HG03108 (cell line): ENCODE results near the gene GULP1.
"Not testable (repeated sequence)": the region's sequence is repeated elsewhere in the genome, so short reads cannot be mapped to it uniquely, and the experiment has no call there.

Source experiments
- ATAC-seq: cut with Tn5 transposase; IDR thresholded peaks from one replicate; pipeline ENCODE4 v1.9.1; 2021; ENCODE audit warnings: moderate library complexity; ENCODE audit not compliant: unreplicated experiment

The GULP1 gene

DNA sequence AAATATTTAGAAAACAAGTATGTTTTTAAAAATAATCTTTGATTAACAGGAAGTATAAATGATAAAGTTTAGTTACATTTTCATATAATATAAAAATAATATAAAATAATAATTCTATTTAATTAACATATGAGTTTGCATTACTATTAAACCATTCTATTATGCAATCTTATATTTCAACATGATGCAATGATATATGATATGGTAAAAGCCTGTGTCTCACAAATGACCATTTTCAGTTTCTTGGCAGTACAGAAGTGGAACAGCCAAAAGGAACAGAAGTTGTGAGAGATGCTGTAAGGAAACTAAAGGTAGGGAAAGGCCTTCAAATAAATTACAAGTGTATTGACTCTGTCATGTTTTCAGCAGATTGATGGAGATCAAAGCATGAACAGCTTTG, 230.8 kb downstream of the GULP1 start:
- ATAC-seq = no peak

DNA sequence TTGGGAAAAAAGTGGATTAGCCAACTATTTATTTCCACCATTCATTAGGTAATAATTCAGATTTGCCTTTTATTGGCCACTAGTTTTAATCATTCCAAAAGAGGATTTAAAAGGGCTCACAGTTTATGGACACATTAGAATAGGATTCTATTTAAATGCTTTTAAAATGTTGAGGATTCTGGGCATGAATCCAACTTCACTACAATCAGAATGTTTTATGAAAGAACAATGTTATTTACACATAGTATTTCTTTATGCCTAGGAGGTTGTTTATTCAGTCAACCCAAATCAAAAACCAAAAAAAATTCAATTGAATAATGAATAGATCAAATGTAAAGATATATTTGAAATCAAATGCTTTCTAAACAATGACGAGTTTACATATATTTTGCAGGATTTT, 232.2 kb downstream of the GULP1 start:
- ATAC-seq = no peak

DNA sequence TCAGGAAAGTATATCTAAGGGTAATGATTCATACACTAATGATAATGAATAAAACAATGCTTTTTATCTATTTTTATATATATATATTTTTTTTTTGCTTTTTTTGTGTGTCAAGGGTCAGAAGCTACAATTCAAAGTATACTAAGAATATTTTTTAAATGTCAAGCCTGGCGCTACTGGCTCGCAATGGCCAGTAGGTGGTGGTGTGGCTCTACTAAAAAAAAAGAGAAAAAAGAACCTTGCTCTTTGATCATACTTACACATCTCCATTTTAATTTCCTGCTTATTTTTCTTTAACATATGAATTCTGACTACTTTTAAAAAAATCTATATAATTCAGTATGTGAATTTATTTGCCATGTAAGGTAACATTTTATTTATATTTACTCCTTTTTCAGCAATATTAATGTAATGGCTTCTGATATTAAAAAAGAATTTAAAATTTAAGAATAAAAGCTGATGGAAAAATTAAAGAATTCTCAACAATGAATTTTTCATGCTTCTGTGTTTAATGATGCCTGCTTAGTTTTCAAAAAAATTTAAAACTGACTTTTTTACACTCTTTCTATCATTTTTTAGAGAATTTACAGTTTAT, 232.9 kb downstream of the GULP1 start:
- ATAC-seq = no peak

DNA sequence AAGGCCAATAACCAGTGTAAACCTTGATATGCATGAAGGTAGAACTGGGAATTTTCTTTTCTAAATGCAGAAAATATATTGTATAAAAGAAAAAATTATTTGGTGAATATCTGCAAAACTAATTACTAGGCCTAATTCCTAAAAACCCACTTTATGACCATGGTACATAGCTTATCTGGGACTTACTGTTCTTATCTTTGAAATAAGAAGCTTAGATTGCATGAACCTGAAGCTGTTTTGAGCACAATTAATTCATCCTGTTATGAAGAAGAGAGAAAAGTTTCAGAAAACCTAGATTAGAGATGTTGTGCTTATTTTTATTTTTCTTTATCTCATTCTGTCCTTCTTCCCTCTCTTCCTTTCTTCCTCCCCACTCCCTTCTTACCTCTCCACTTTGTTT, 235.0 kb downstream of the GULP1 start:
- no peak for ATAC-seq

DNA sequence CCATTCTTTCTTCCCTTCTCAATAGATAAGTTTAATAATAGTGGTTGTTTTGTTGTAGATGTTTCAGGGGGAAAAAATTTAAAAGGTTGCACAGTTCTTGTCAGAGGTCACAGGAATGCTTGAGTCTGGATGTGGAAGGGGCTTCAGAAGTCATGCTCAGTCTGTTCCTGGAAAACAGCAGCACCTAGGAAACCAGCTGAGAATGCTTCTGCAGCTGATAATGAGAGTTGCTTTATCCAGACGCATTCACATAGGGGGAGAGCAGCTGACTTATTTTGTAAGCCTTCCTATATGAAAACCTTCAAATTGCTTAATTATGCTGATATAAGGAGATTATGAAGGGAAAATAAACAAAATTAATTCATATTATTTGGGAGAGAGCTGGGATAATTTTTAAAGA, 235.5 kb downstream of the GULP1 start:
- no peak for ATAC-seq

DNA sequence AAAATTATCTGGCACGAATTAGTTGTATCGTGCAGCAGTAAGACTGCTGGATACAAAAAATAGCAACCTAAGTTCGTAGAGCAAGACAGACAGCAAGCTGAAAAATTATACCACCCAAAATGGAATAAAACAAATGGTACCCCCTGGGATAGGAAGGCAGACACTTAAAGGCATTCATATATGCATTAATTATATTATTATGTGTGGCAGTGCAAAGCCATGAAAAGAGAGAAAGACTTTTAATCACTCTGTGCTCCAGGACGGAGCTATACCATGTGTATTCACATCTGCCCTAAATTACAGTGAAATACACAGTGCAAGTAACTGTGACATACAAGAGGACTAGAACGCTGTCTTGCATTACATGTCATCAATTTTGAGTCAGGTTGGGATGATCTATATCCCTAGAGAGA, 235.9 kb downstream of the GULP1 start:
- no peak for ATAC-seq

DNA sequence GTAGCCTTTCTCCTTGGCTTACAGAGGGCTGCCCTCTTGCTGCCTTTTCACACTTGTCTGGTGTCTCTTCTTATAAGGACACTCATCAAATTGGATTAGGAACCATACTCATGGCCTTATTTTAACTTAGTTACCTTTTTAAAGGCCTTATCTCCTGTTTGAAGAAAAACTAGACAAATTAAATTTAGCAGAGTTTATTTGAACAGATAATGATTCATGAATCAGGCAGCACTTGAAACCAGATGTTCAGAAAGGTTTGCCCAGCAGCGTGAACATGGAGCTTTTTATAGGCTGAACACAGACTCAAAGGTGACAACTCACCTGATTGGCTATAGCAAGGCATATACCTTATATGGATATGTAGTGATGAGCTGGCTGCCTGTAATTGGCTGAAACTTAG, 238.0 kb downstream of the GULP1 start:
- ATAC-seq = no peak

DNA sequence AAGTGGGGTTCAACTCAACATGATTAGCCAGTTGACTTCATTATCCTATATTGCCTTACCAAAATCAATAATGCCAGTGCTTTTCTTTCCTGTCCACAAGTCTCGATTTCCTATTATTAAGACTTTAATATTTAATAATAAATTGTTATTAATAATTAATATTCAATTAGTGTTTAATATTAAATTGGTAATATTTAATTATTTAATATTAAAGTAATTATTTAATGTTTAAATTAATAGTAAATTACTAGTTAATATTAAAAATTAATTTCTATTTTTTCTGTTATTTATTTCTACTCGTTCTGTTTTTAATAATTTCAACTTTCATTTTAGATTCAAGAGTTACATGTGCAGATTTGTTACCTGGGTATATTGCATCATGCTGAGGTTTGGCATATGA, 243.2 kb downstream of the GULP1 start:
- ATAC-seq = no peak

DNA sequence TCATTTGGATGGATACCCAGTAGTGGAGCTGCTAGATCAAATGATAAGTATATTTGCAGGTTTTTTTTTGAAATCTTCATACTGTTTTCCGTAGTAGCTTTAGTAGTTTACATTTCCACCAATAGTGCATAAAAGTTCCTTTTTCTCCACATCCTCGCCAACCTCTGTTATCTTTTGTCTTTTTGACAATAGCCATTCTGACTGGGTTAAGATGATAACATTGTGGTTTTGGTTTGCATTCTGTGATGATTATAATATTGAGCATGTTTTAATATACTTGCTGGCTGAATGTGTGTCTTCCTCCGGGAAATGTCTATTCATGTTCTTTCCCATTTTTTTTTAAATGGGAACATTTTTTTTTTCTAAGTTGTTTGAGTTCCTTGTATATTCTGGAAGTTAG, 260.0 kb downstream of the GULP1 start:
- ATAC-seq = no peak

DNA sequence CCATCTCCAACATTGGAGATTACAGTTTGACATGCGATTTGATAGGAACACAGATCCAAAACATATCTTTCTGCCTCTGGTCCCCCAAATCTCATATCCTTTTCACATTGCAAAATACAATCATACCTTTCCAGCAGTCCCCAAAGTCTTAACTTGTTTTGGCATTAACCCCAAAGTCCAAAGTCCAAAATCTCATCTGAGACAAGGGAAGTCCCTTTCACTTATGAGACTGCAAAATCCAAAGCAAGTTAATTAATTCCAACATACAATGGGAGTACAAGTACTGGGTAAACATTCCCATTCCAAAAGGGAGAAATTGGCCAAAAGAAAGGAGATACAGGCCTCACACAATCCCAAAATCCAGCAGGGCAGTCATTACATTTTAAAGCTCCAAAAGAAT, 265.4 kb downstream of the GULP1 start:
- no peak for ATAC-seq

DNA sequence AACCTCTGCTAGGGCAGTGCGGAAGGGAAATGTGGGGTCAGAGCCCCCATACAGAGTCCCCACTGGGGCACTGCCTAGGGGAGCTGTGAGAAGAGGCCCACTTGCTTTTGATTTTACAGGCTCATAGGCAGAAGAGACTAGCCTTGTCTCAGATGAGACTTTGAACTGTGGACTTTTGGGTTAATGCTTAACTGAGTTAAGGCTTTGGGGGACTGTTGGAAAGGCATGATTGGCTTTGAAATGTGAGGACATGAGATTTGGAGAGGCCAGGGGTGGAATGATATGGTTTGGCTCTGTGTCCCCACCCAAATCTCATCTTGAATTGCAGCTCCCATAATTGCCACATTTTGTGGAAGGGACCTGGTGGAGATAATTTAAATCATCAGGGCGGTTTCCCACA, 267.8 kb downstream of the GULP1 start:
- not testable (repeated sequence) for ATAC-seq

DNA sequence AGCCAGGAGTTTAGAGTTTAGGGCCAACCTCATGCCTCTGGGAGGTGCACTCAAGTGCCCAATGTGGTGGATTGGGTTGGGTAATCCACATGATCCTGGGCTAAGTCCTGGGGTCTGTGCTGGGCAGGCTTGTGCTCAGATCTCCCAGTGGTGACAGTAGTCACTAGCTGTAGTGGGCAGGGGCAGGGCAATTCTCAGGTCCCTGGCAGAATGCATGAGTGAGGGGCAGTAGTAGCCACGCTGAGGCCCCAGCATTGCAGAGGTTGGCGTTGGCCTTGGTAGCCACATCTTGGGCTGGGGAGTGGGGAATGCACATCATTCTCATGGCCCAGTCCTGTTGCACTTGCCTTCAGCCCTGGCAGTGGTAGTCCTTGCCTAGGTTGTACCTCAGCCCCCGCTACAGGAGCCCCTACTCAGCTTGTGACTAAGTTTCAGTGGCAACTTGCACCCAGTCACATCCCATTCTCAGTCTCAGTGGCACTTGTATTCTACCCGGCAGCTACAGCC, 269.9 kb downstream of the GULP1 start:
- ATAC-seq = no peak

DNA sequence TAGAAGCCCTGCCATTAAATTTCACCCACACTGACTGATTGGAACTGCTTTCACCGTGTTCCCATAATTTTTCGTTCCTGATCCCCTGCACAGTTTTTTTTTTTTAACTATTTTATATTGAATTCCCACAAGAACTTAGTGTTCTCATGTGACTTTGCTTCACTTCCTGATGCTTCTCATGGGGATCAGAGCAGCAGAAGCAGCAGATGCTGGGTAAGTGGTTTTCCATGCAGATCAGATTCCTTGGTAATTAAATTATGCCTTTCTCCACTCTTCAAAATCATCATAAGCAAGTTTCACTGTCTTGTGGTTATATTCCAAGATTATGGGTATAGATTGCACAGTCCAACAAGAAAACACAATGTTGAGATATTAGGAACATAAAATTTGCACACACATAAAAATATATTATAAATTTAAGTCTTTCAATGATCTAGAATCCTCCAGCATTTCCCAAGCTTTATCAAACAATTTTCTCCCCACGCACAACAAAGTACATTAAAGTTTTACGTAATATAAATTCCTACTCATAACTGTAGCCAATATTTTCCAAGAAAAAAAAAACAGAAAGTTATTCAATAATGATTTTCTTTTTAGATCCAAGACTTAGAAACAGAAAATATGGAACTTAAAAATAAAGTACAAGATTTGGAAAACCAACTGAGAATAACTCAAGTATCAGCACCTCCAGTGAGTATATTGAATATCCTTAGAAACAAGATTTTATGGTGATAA, 277.9 kb downstream of the GULP1 start:
- no peak for ATAC-seq

DNA sequence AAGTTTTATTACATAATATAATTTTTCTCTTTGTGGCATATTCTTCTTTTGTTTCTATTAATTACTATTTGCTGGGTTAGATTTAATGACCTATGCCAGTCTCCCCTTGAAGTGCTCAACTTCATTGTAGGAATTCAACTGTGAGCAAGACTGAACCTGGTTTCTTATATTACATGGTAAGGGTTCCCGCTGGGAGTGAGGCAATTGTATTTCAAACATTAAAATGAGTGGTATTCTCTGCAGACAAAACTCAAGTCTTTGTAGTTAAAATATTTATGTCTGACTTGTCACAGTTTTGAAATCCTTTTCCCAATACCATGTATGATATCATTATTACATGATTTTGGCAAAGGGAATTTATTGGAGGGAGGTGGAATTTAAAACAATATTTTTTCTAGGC, 278.7 kb downstream of the GULP1 start:
- no peak for ATAC-seq

DNA sequence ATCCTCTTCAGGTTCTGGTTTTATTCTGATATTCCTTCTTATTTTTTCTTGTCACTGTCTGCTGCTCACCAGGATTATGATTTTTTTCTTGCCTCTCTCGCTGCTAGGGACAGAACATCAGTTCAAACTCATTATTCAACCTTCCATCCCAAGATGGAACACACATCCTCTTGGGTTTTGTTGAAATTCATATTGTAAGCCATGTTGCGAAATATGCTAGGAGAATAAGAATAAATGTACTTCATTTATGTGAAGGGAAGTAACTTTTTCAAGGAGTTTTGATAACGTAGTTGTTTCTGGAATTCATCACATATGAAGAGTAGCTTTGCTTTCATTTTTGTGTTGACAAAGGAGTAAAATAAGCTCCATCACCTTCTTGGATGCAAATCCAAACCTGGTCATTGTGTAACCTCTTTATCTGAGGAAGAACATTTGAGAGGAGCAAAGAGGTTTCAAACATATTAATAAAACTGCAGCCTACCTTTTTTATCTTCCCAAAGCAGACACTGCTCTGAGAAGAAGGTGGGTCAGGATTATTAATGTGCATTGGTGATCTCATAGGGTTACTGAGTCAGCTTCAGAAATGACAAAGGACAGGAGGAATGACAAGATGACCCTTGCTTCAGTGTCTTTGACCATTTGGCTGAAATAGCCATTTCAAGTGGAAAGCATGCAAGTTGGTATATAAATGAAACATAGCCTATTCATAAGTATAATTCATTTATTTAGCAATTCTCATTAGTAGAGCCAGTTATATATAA, 280.0 kb downstream of the GULP1 start:
- no peak for ATAC-seq

DNA sequence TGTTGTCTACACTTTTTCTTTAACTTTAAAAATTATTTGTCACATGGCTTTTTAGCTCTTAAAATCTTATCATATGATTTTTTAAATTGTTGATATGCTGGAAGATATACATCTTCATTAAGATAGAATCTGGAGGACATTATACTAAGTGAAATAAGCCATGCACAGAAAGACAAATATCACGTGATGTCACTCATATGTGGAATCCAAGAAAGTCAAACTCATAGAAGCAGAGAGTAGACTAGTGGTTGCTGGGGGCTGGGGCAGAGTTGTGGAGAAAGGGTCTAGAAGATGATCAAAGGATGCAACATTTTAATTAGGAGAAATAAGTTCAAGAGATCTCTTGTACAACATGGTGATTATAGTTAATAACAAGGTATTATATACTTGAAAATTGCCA, 280.9 kb downstream of the GULP1 start:
- ATAC-seq = no peak

DNA sequence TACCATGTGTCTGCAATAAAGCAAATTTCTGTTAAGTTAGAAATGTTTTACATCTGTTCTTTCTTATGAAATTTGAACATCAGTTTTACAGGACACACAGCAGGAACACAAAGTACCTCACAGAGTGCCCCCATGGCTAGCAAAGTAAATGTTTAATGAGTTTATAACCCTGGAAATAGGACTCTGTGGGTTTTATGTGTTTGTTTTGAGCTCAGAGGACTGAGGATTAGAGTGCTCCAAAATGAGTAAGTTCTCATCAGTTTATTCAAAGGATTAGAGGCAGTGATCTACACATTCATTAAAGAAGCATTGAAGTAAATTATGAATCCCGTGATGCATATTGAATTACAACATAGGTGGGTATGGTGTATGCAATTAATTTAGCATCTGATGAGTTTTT, 281.8 kb downstream of the GULP1 start:
- ATAC-seq = no peak

DNA sequence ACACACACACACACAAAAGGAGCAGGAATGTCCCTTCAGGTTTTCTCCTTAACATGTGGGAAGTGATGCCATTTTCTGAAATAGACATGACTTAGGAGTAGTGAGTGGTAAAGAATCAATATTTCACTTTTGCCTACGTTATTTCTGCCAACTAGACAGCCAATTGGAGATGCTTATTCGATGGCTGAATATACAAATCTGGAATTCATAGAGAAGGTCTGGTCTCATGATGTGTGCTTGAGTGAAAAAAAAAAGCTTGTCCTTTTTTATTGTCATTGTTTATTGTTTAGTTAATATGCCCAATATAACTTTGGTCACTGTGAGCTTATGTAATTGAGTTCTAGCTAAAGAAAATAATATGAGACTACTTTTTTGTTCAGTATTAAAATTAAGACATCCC, 284.3 kb downstream of the GULP1 start:
- ATAC-seq = no peak

DNA sequence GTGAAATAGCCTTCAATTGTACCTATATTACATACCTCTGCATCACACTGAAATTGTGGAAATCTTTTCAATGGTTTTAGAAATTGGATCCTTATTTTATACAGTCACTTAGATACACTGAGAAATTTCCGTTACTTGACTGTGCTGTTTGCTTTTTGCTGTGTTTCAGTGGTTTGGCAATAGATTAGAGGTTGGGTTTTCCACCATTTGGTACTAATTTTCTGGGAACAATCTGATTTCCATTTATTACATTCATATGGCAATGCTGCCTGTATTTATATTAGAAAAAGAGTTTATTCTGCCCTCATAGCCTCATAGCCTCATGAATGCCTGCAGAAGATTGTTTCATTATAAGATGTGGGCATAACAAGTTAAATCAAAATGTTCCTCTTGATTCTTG, 285.0 kb downstream of the GULP1 start:
- no peak for ATAC-seq

DNA sequence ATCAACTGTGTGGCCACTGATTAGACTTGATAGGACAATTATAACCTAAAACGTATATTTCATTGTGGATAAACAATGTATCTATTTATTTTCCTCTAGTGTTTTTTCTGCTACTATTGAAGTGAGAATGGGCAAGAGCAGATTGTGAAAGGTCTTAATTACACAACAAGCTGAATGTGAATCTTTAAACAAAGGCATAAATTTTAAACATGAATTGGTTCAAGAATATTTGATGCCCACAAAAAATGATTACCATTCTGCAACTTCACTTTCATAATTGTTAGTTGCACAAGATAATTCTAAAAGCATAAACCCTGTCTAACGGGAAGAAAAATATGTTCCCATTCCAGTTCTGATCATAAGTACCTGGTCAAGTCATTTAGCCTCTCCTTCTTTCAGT, 285.6 kb downstream of the GULP1 start:
- no peak for ATAC-seq

DNA sequence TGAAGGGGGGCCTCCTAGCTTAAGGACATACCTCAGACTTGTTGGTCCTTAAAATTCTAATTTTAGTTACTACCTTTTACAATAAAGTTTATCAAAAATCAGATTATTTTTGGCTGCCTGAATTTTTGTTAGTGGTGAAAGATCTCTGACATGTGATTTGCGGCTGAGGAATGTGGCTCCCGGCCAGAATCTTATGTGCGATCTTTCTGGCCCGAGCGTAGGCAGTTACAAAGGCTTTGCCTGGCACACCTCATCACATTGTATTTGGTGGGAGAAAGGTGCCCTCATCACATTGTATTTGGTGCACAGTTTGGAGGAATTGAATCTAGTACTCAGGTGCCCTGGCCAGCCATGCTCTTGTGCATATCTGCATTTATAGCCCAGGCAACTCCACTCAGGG, 289.1 kb downstream of the GULP1 start:
- ATAC-seq = no peak

DNA sequence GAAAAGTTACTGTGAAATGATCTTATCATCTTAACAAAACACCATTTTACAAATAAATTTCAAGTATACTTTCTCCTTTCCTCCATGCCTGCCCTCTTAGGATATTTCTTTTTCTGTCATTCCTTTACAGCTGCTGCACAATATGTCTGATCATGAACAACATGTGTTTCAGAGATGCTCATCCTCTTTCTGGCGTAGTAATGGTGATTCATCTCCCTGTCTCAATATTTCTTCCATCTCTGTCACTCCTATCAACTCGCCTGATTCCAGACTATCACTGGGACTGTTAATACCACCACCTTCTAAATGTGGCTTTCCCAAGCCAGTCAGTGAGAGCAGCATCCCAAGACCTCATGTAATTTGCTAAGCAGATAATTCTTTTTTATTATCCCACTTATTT, 290.5 kb downstream of the GULP1 start:
- no peak for ATAC-seq
